ENCODE measurements around the gene ASCL3.

Gene ASCL3

GRCh38 chr11:8967184-8967583 lies 24.4 kb upstream of the ASCL3 start:
- H3K4me1 ChIP-seq: peaks cover 0 to 26% (median 13%) of the 10 kb centered on the region in 4 donors
- H3K27ac ChIP-seq: no peak overlapping the region
- no peak for DNase-seq
- no peak for TF ChIP-seq CTCF (IDR thresholded peaks at IDR 0.05)
- H3K27me3 ChIP-seq: no peaks in the 10 kb centered on the region
- intact Hi-C loops (cut with DNase I; ENCODE audit: low total_unique reads): loop anchor here (10.0 kb wide), 1 partner anchor 282 kb away; the partner anchor contains the start of genes RPL27A and TRIM66
- no peak overlapping the region for H3K4me3 ChIP-seq
- H3K9me3 ChIP-seq: no peaks in the 10 kb centered on the region
- H3K36me3 ChIP-seq: no peaks in the 10 kb centered on the region

- peaks cover 0 to 9% (median 0%) of the 10 kb centered on the region in 3 donors for H3K36me3 ChIP-seq
- H3K9me3 ChIP-seq: no peaks in the 10 kb centered on the region
- intact Hi-C loops (cut with DNase I; ENCODE audit: low total_unique reads): loop anchor here (2.0 to 10.0 kb wide), 2 partner anchors 38 to 280 kb away; partner anchors contain the start of genes RPL27A and TRIM66
- H3K4me3 ChIP-seq: peak within 1 kb of the TSS; percentile 77 to 82
- no peaks in the 10 kb centered on the region for H3K27me3 ChIP-seq
- H3K4me1 ChIP-seq: peaks cover 0 to 40% (median 15%) of the 10 kb centered on the region in 4 donors
- DNase-seq: peak; percentile 94 to 95
- H3K27ac ChIP-seq: peak within 1 kb of the TSS; percentile 94 to 98
- TF ChIP-seq CTCF (IDR thresholded peaks at IDR 0.05): no peak
Observed at GRCh38 chr11:8964324-8965320, 21.8 kb upstream of the ASCL3 start, which contains the start of gene TMEM9B. TSS of gene TMEM9B (minus strand) at chr11:8964442. CDS start at chr11:8964313, 129 bp downstream.

GRCh38 chr11:8963569-8964323 lies 20.9 kb upstream of the ASCL3 start:
- Histone ChIP-seq H3K4me1 (peaks cover 0 to 49% (median 22%) of the 10 kb centered on the region in 4 donors), H3K36me3 (peaks cover 0 to 9% (median 0%) of the 10 kb centered on the region in 3 donors), H3K4me3 (peak overlapping the region; percentile 77 to 82), H3K27ac (peak overlapping the region; percentile 94 to 98), H3K9me3 (no peaks in the 10 kb centered on the region), H3K27me3 (no peaks in the 10 kb centered on the region)
- peak; percentile 59 to 91 for DNase-seq
- intact Hi-C loops (cut with DNase I; ENCODE audit: low total_unique reads): loop anchor here (2.0 to 10.0 kb wide), 2 partner anchors 39 to 279 kb away; partner anchors contain the start of genes RPL27A and TRIM66
- TF ChIP-seq CTCF (IDR thresholded peaks at IDR 0.05): no peak

GRCh38 chr11:8962841-8963240 lies 20.0 kb upstream of the ASCL3 start:
- no peak for TF ChIP-seq CTCF (IDR thresholded peaks at IDR 0.05)
- H3K27me3 ChIP-seq: no peaks in the 10 kb centered on the region
- peaks cover 0 to 51% (median 22%) of the 10 kb centered on the region in 4 donors for H3K4me1 ChIP-seq
- H3K36me3 ChIP-seq: peaks cover 0 to 9% (median 0%) of the 10 kb centered on the region in 3 donors
- peak overlapping the region; percentile 94 to 98 for H3K27ac ChIP-seq
- H3K4me3 ChIP-seq: peak overlapping the region; percentile 77 to 82
- intact Hi-C loops (cut with DNase I; ENCODE audit: low total_unique reads): loop anchor here (10.0 kb wide), 1 partner anchor 278 kb away; the partner anchor contains the start of genes RPL27A and TRIM66
- DNase-seq: no peak
- no peaks in the 10 kb centered on the region for H3K9me3 ChIP-seq

GRCh38 chr11:8961401-8961800 lies 18.6 kb upstream of the ASCL3 start:
- Histone ChIP-seq H3K36me3 (peaks cover 0 to 9% (median 0%) of the 10 kb centered on the region in 3 donors), H3K4me3 (no peak overlapping the region), H3K9me3 (no peaks in the 10 kb centered on the region), H3K4me1 (peaks cover 0 to 51% (median 22%) of the 10 kb centered on the region in 4 donors), H3K27ac (no peak overlapping the region), H3K27me3 (no peaks in the 10 kb centered on the region)
- intact Hi-C loops (cut with DNase I; ENCODE audit: low total_unique reads): loop anchor here (10.0 kb wide), 1 partner anchor 277 kb away; the partner anchor contains the start of genes RPL27A and TRIM66
- TF ChIP-seq CTCF (IDR thresholded peaks at IDR 0.05): no peak
- DNase-seq: no peak

Measured in tibial artery (tissue), 4 donors.